Activated T-helper 17 cell treated with anti-CD3 and anti-CD28 coated beads, Interleukin-2, amount 50 U/mL, for 72 hours (primary cell): ENCODE results near the gene ZCCHC9. TPM values are rescaled to one million over a fixed set of nuclear protein-coding genes. Genes with fewer than 3 reads are reported as not detected.
"Not testable (repeated sequence)": the region's sequence is repeated elsewhere in the genome, so short reads cannot be mapped to it uniquely, and the experiment has no call there.

Experiments
- ATAC-seq: fragments of 150-1000 bp; cut with Tn5 transposase; replicated peaks from 2 replicates; pipeline ENCODE4 v1.10.0; 2021; ENCODE audit warnings: mild to moderate bottlenecking, moderate library complexity
- H3K27ac Mint-ChIP-seq: one replicate; pipeline ENCODE4 v1.8.0; 2022; ENCODE audit warnings: mixed read lengths
- H3K27me3 Mint-ChIP-seq: one replicate; pipeline ENCODE4 v1.8.0; 2022; ENCODE audit warnings: mixed read lengths
- H3K36me3 Mint-ChIP-seq: one replicate; pipeline ENCODE4 v1.8.0; 2022; ENCODE audit warnings: low read depth, mild to moderate bottlenecking, mixed read lengths
- H3K4me1 Mint-ChIP-seq: one replicate; pipeline ENCODE4 v1.8.0; 2022; ENCODE audit warnings: mixed read lengths
- H3K4me3 Mint-ChIP-seq: one replicate; pipeline ENCODE4 v1.8.0; 2022; ENCODE audit warnings: mild to moderate bottlenecking, mixed read lengths
- H3K9me3 Mint-ChIP-seq: one replicate; pipeline ENCODE4 v1.8.0; 2022; ENCODE audit warnings: mixed read lengths
- total RNA-seq, 2 donors: library from RNA; stranded (reverse); gene quantifications; one replicate each; pipeline ENCODE4 v1.2.3, GENCODE V29; 2022

Gene ZCCHC9, protein sequence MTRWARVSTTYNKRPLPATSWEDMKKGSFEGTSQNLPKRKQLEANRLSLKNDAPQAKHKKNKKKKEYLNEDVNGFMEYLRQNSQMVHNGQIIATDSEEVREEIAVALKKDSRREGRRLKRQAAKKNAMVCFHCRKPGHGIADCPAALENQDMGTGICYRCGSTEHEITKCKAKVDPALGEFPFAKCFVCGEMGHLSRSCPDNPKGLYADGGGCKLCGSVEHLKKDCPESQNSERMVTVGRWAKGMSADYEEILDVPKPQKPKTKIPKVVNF
- 10 to 100 TPM; 34.9 to 43.5 TPM for total RNA-seq

DNA sequence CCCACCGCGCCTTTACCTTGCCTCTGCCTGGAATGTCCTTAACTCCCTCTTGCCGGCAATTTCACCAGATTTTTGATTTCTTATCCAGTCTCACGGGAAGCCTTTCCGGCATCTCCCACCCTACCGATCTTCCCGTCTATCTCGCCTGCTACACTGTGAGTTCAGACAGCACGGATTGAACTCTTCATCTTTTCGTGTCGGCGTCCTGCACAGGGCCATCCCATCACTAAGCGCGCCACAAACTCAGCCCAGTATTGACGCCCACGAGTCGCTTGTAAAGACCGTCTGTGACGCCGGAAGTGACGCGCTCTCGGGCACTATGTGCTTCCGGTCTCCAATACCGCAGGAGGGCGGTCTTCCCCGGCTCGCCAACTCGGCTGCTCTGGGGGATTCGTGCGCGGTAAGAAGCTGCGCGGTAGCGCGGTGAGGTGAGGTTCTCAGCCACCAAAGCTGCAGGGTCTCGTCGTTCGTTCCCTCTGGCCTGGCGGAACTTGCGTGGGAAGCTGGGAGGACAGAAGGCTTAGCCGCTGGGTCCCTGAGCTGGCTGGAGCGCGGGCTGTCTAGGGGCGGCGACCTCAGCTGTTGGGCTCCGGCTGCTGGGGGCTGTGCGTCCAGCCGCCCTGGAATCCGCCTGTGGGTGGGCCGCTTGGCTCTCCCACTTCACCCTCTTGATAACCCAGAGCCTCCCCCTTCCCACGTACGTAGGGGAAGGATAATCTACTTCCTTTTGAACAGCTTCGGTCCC lies at the start of gene ZCCHC9:
TSS of gene ZCCHC9 (plus strand) at position 317 of the 745 bp plus-strand sequence. CDS start 3,171 bp downstream, outside the sequence.
- H3K4me3 Mint-ChIP-seq, result peak within 1 kb of the TSS; percentile 86
- no peaks in the 10 kb centered on the region for H3K9me3 Mint-ChIP-seq
- peak; percentile 92 for ATAC-seq
- peaks cover 27% of the 10 kb centered on the region for H3K36me3 Mint-ChIP-seq
- no peaks in the 10 kb centered on the region for H3K27me3 Mint-ChIP-seq
- H3K4me1 Mint-ChIP-seq, result peaks cover 39% of the 10 kb centered on the region
- peak within 1 kb of the TSS; percentile 90 for H3K27ac Mint-ChIP-seq

DNA sequence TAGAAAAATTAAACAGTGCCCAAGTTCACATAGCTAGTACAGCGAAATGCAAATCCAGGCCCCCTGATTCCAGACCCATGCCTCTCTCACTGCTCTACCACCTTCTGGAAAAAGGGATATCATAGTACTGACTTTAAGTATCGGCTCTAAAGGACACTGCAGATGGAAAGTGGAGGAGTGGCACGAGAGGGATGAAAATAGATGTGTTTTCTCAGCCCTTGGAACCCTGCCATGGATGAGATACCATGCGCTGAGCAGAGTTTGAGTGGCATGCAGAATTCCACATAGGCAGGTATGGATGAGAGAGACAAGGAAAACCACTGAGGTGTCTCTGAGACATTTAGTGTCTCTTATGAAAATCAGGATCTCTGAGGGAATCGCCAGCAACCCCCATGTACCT lies 49.5 kb upstream of the ZCCHC9 start:
- Mint-ChIP-seq H3K9me3 (peaks cover 4% of the 10 kb centered on the region), H3K27me3 (no peaks in the 10 kb centered on the region), H3K36me3 (peaks cover 5% of the 10 kb centered on the region), H3K27ac (no peak overlapping the region), H3K4me3 (no peak overlapping the region), H3K4me1 (peaks cover 6% of the 10 kb centered on the region)
- no peak for ATAC-seq

DNA sequence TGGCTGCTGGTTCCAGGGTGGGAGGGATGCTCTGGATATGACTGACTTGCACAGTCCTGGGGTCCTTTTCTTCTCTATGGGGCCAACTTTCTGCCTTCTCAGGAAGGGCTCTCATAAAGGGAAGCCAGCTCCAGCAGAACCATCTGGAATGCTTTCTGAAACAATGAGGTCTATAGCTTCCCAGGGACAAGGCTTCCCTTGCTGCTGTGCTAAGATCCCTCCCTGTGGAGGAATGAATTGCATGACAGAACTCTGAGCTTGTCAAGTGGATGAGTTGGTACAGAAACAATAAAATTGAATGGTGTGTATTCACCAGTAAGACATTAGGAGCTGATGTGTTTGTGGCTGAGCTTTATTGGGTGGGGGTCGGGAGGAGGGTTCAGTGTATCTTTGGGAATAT lies 48.5 kb upstream of the ZCCHC9 start:
- Mint-ChIP-seq H3K27ac (no peak overlapping the region), H3K27me3 (no peaks in the 10 kb centered on the region), H3K4me3 (no peak overlapping the region), H3K36me3 (peaks cover 5% of the 10 kb centered on the region), H3K4me1 (peaks cover 6% of the 10 kb centered on the region), H3K9me3 (peaks cover 4% of the 10 kb centered on the region)
- no peak for ATAC-seq

DNA sequence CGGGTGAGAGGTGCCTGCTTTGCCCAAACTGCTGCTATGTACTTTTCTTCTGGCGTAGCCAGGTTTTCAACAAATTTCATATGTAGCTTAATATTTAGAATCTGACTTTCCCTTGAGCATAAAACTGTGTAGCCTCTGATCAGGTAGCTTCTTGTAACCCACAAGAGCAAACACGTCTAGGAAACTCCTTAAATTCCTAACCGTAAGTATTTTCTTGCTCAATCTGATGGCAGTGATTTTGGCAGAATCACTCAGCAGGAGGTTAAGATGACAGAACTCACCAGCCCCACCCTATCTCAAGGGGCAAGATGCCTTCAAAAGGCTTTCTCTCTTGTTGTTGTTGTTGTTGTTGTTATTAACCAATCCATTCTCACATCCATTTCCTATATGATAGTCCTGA lies 47.5 kb upstream of the ZCCHC9 start:
- Mint-ChIP-seq H3K4me3 (no peak overlapping the region), H3K27ac (no peak overlapping the region), H3K9me3 (peaks cover 4% of the 10 kb centered on the region), H3K27me3 (no peaks in the 10 kb centered on the region), H3K4me1 (peaks cover 6% of the 10 kb centered on the region), H3K36me3 (peaks cover 5% of the 10 kb centered on the region)
- no peak for ATAC-seq

DNA sequence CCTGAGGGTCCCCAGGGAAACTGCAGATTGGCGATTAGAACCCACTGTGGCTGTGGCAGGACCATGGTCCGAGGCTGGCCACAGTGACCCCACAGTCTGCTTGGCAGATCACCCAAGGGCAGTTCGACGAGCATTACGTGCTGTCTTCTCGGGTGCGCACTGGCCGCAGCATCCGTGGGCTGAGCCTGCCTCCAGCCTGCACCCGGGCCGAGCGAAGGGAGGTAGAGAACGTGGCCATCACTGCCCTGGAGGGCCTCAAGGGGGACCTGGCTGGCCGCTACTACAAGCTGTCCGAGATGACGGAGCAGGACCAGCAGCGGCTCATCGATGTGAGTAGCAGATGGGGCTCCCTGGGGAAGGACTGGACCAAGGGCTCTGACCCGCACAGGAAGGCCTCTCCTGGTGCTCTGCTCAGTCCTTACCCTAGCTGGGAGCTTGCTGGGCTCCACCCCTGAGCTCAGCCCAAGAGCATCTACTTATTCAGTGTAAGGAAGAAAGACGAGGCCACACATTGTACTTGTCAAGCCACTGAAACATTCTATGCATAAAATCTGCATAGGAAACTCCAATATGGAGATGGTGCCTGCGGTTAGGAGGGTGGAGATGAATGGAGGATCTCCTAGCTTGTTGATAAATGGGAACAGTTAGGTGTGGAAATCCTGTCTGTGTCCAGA lies 46.4 kb upstream of the ZCCHC9 start:
- Mint-ChIP-seq H3K27ac (no peak overlapping the region), H3K4me1 (peaks cover 3% of the 10 kb centered on the region), H3K27me3 (no peaks in the 10 kb centered on the region), H3K4me3 (no peak overlapping the region), H3K36me3 (peaks cover 5% of the 10 kb centered on the region), H3K9me3 (peaks cover 7% of the 10 kb centered on the region)
- ATAC-seq, result no peak

DNA sequence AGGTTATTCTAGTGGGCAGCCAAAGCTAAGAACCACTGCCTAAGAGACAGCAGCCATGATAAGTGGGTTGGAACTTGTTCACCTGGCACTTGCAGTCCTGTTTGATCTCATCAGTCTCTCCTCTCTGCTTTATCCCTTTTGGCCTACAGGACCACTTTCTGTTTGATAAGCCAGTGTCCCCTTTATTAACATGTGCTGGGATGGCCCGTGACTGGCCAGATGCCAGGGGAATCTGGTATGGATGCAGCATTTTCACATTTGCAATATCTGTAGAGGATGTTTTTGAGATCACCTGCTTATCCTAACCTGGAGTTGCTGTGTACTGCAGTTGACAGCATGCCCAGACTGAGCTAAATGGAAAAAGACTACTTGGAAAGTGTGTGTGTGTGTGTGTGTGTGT lies 44.6 kb upstream of the ZCCHC9 start:
- peaks cover 7% of the 10 kb centered on the region for H3K36me3 Mint-ChIP-seq
- H3K27ac Mint-ChIP-seq, result no peak overlapping the region
- ATAC-seq, result no peak
- H3K27me3 Mint-ChIP-seq, result no peaks in the 10 kb centered on the region
- H3K4me1 Mint-ChIP-seq, result no peaks in the 10 kb centered on the region
- H3K4me3 Mint-ChIP-seq, result no peak overlapping the region
- H3K9me3 Mint-ChIP-seq, result peaks cover 13% of the 10 kb centered on the region

DNA sequence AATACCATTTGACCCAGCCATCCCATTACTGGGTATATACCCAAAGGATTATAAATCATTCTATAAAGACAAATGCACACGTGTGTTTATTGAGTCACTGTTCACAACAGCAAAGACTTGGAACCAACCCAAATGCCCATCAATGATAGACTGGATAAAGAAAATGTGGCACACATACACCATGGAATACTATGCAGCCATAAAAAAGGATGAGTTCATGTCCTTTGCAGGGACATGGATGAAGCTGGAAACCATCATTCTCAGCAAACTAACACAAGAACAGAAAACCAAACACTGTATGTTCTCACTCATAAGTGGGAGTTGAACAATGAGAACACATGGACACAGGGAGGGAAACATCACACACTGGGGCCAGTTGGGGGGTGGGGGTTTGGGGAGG lies 38.6 kb upstream of the ZCCHC9 start:
- H3K4me3 Mint-ChIP-seq, H3K27me3 Mint-ChIP-seq, H3K36me3 Mint-ChIP-seq, ATAC-seq, H3K4me1 Mint-ChIP-seq, H3K27ac Mint-ChIP-seq: not testable (repeated sequence)
- H3K9me3 Mint-ChIP-seq, result peaks cover 13% of the 10 kb centered on the region

DNA sequence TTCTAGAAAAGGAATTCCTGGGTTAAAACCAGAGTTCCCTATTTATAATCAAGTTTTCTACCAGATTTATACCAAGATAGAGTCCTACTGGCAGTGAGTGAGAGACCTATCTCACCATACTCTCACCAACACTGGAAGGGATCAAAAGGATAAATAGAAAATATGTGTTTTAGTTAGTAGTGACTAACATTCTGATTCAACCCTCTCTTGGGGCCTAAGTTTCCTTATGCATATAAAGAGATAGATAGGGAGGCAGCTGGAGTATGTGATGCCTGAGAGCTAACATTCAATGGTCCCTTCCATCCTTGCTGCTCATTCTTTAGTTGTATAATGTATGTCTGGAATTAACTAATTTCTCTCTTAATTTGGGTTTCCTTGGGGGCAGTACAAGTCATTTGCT lies 36.3 kb upstream of the ZCCHC9 start:
- no peak overlapping the region for H3K27ac Mint-ChIP-seq
- peak; percentile 24 for ATAC-seq
- H3K36me3 Mint-ChIP-seq, result peaks cover 5% of the 10 kb centered on the region
- H3K4me1 Mint-ChIP-seq, result no peaks in the 10 kb centered on the region
- H3K4me3 Mint-ChIP-seq, result no peak overlapping the region
- no peaks in the 10 kb centered on the region for H3K27me3 Mint-ChIP-seq
- H3K9me3 Mint-ChIP-seq, result peaks cover 7% of the 10 kb centered on the region

DNA sequence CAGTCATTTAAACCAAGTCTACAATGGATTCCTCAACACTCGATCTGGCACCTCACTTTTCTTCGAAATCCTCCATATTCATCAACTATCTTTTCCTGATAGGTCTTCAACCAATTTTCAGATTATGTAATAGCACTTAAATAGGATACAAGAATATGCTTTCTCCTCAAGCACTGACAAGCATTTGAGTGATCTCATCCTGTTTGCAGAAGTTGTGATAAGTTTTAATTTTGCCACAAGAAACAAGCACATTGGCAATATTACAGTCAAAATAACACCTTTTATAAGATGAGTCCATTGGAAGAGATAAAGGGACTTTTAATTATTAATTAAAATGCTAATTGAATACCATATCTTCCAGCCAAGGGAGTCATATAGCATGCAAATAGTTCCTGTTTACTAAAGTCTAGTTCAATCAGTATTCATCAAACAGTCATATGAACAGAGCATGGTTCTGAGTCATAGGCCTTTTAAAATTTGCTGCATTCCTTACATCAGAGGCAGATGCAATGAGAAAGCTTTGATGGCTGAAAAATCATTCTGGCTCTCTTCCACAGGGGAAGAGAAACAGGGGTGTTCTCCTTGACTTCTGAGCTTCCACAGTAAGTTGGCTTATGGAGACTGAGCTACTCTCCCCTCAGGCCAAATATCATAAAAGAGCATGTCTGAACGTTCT lies 32.7 kb upstream of the ZCCHC9 start:
- H3K4me1 Mint-ChIP-seq, result peaks cover 6% of the 10 kb centered on the region
- no peak overlapping the region for H3K4me3 Mint-ChIP-seq
- no peaks in the 10 kb centered on the region for H3K27me3 Mint-ChIP-seq
- H3K36me3 Mint-ChIP-seq, result peaks cover 13% of the 10 kb centered on the region
- ATAC-seq, result peak; percentile 52
- H3K27ac Mint-ChIP-seq, result no peak overlapping the region
- H3K9me3 Mint-ChIP-seq, result peaks cover 5% of the 10 kb centered on the region

DNA sequence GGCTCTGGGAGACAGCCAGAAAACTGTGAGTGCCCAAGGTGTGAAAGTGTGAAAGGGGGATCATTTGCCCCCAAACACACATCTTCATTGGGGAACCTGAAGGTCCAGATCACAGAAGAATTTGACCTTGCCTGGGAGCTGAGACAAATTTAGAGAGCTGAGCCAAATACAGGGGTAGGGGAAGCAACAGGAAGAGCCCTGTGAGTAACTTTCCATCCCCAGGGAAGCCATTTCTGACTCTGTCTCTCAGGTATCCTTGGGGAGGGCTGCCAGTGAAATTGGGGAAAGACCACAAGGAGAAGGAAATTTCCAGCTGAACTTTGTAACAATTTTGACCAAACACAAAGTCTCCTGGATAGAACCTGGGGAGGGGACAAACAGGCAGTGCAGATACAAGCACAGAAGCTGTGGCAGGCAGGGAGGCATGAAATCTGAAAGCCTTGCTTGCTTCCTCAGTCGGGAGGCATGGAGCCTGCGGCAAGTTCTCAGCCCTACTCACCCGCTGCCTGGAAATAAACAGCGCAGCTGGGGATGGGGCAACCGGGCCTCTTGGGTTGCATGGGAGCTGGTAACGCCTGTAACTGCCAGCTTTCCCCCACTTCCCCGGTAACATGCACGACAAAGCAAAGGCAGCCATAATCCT lies 31.5 kb upstream of the ZCCHC9 start:
- ATAC-seq, result no peak
- H3K4me3 Mint-ChIP-seq, result no peak overlapping the region
- H3K27me3 Mint-ChIP-seq, result no peaks in the 10 kb centered on the region
- H3K36me3 Mint-ChIP-seq, result peaks cover 17% of the 10 kb centered on the region
- H3K9me3 Mint-ChIP-seq, result peaks cover 10% of the 10 kb centered on the region
- H3K27ac Mint-ChIP-seq, result no peak overlapping the region
- H3K4me1 Mint-ChIP-seq, result peaks cover 10% of the 10 kb centered on the region

DNA sequence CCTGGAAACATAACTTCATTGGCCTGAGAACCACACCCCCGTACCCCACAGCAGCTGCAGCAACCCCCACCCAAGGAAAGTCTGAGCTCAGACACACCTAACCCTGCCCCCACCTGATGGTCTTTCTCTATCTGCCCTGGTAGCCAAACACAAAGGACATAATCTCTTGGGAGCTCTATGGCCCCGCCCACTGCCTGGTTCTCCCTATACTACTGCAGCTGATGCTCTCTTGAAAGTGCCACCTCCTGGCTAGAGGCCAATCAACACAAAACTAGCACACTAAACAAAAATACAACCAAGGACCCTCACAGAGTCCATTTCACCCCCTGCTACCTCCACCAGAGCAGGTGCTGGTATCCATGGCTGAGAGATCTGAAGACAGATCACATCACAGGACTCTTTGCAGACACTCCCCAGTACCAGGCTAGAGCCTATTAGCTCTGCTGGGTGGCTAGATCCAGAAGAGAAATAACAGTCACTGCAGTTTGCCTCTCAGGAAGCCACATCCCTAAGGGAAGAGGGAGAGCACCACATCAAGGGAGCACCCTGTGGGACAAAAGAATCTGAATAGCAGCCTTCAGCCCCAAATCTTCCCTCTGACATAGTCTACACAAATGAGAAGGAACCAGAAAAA lies 30.9 kb upstream of the ZCCHC9 start:
- Mint-ChIP-seq H3K4me1 (peaks cover 11% of the 10 kb centered on the region), H3K36me3 (peaks cover 17% of the 10 kb centered on the region), H3K9me3 (peaks cover 16% of the 10 kb centered on the region)
- not testable (repeated sequence) for H3K27me3 Mint-ChIP-seq, H3K4me3 Mint-ChIP-seq, ATAC-seq, H3K27ac Mint-ChIP-seq

DNA sequence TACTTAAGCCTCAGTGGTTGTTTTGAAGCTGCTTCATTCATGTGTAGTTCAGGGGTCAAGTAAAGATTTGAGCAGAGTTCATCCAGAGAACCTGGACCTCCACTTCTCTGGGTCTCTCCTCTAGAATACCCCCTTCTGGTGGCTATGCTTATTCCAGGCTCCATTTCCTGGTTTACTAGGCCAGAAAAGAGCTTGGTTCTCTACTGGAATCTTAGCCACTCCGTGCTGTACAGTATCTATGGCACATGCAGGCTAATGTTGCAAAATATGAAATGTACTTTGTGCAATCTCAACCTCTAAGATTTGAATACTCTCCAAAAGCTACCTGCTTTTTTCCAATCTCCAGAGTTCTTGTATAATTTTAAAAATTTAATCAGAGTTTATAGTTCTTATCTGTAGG lies 17.4 kb upstream of the ZCCHC9 start:
- no peak overlapping the region for H3K27ac Mint-ChIP-seq
- H3K4me1 Mint-ChIP-seq, result peaks cover 12% of the 10 kb centered on the region
- no peaks in the 10 kb centered on the region for H3K9me3 Mint-ChIP-seq
- no peaks in the 10 kb centered on the region for H3K27me3 Mint-ChIP-seq
- peaks cover 17% of the 10 kb centered on the region for H3K36me3 Mint-ChIP-seq
- H3K4me3 Mint-ChIP-seq, result no peak overlapping the region
- no peak for ATAC-seq

DNA sequence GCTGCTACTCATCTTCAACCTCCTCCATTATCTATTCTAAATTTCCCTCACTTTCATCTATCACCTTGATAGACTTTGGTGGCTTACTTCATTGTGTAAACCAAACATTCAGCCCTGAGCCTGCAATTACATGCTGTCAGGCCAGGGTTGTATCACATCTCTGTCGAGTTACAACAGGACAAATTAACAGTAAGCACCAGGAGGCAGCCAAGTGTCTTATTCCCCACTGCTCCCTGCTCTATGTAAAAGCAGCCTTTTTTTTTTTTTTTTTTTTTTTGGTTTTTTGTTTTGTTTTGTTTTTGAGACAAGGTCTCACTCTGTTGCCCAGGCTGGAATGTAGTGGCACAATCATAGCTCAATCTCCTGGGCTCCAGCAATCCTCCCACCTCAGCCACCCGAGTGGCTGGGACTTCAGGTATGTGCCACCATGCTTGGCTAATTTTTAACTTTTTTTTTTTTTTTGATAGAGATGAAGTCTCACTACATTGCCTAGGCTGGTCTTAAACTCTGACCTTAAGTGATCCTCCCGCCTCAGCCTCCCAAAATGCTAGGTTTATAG lies 15.2 kb upstream of the ZCCHC9 start:
- Mint-ChIP-seq H3K27me3 (no peaks in the 10 kb centered on the region), H3K36me3 (peaks cover 23% of the 10 kb centered on the region), H3K27ac (peak overlapping the region; percentile 76), H3K9me3 (peaks cover 1% of the 10 kb centered on the region), H3K4me3 (no peak overlapping the region), H3K4me1 (peaks cover 24% of the 10 kb centered on the region)
- ATAC-seq, result no peak
